ENCODE measurements around the gene ERP27.

The ERP27 gene

GRCh38 chr12:14934511-14934910 is 3.8 kb downstream of the ERP27 start:
- no peak for DNase-seq

GRCh38 chr12:14931791-14932560 is 6.4 kb downstream of the ERP27 start:
- DNase-seq: no peak

- no peak for DNase-seq
These were observed 7.0 kb downstream of the ERP27 start for GRCh38 chr12:14931359-14931758.

- no peak for DNase-seq
These were observed 8.0 kb downstream of the ERP27 start for GRCh38 chr12:14930299-14930698.

GRCh38 chr12:14928931-14929330 is 9.4 kb downstream of the ERP27 start:
- DNase-seq: no peak

- no peak for DNase-seq
These were observed 11.1 kb downstream of the ERP27 start for GRCh38 chr12:14927267-14927666.

- DNase-seq: no peak
These were observed 13.8 kb downstream of the ERP27 start for GRCh38 chr12:14924541-14924940.

- no peak for DNase-seq
These were observed 14.4 kb downstream of the ERP27 start for GRCh38 chr12:14923944-14924343.

- no peak for DNase-seq
These were observed 17.1 kb downstream of the ERP27 start for GRCh38 chr12:14921218-14921617.

- DNase-seq: no peak
These were observed 17.7 kb downstream of the ERP27 start for GRCh38 chr12:14920475-14921126.

- DNase-seq: no peak
These were observed 18.9 kb downstream of the ERP27 start for GRCh38 chr12:14919455-14919854.

- no peak for DNase-seq
These were observed 22.6 kb downstream of the ERP27 start for GRCh38 chr12:14915736-14916135.

GRCh38 chr12:14913381-14913781 is 25.0 kb downstream of the ERP27 start:
- DNase-seq: no peak

- DNase-seq: no peak
These were observed 27.2 kb downstream of the ERP27 start for GRCh38 chr12:14911131-14911530.

GRCh38 chr12:14910090-14910915 is 28.0 kb downstream of the ERP27 start:
- no peak for DNase-seq

- no peak for DNase-seq
These were observed 30.4 kb downstream of the ERP27 start for GRCh38 chr12:14907953-14908352.

- no peak for DNase-seq
These were observed 32.2 kb downstream of the ERP27 start for GRCh38 chr12:14906114-14906513.

- DNase-seq: no peak
These were observed 32.9 kb downstream of the ERP27 start for GRCh38 chr12:14905269-14906004.

GRCh38 chr12:14904854-14905253 is 33.5 kb downstream of the ERP27 start:
- DNase-seq: no peak

GRCh38 chr12:14903386-14904098 is 34.8 kb downstream of the ERP27 start:
- DNase-seq: no peak

- DNase-seq: no peak
These were observed 35.9 kb downstream of the ERP27 start for GRCh38 chr12:14902465-14902864.

- DNase-seq: no peak
These were observed 37.1 kb downstream of the ERP27 start for GRCh38 chr12:14901228-14901562.

All from NCI-H2227 treated with DMSO at 0.1 percent for 48 hours (cell line).